Panc1 (cell line): ENCODE data around the gene FAM20A. TPM values are rescaled to one million over a fixed set of nuclear protein-coding genes. Genes with fewer than 3 reads are reported as not detected.

Experiments
- ATAC-seq: fragments of 200-7000 bp; cut with Tn5 transposase; 2 replicates; pipeline ENCODE4 v1.9.1; 2020; ENCODE audit warnings: mild to moderate bottlenecking, moderate library complexity
- BruUV-seq: library from RNA; stranded (reverse); fragments of 400-500 nt; replicated peaks from 2 replicates; lab custom pipeline; 2021; lab: Mats Ljungman, UMichigan
- CTCF ChIA-PET: fragments of 300-600 bp; sonication (Branson Sonifier 250); formaldehyde crosslinking; loops from one replicate; lab custom pipeline; 2022; ENCODE audit warnings: antibody characterized with exemption; lab: Charles Lee
- POLR2A ChIA-PET: fragments of 300-600 bp; sonication (Branson Sonifier 250); formaldehyde crosslinking; loops from one replicate; lab custom pipeline; 2022; ENCODE audit warnings: antibody characterized with exemption; lab: Charles Lee
- DNase-seq: peaks from one replicate; pipeline ENCODE4 v3.0.0-alpha.2; 2010; ENCODE audit warnings: low read depth, low spot score
- H3K27ac ChIP-seq: 2 replicates; pipeline ENCODE4 v1.5.1; 2011; ENCODE audit warnings: mild to moderate bottlenecking, low read length, inconsistent platforms
- H3K27me3 ChIP-seq: fragments of 200-500 bp; sonication (Bioruptor generic); 2 replicates; pipeline ENCODE4 v1.6.0; 2014; ENCODE audit warnings: low read length, inconsistent platforms; ENCODE audit not compliant: control insufficient read depth, insufficient read depth
- H3K36me3 ChIP-seq: fragments of 200-500 bp; sonication (Bioruptor generic); 2 replicates; pipeline ENCODE4 v1.5.1; 2014; ENCODE audit warnings: inconsistent platforms, mild to moderate bottlenecking, low read length, moderate library complexity; ENCODE audit not compliant: control insufficient read depth, insufficient read depth
- H3K4me1 ChIP-seq: 2 replicates; pipeline ENCODE4 v1.5.1; 2011; ENCODE audit warnings: inconsistent platforms, mild to moderate bottlenecking, low read length, moderate library complexity; ENCODE audit not compliant: control insufficient read depth, insufficient read depth
- H3K4me3 ChIP-seq, 2 experiments: 2 replicates each; pipeline ENCODE4 v1.5.1; 2011 to 2012; ENCODE audit warnings: low read depth in 2 of 2, low read length in 2 of 2, mild to moderate bottlenecking in 2 of 2, inconsistent platforms in 1 of 2, moderate library complexity in 1 of 2
- H3K9me3 ChIP-seq: fragments of 200-500 bp; sonication (Bioruptor generic); 2 replicates; pipeline ENCODE4 v1.5.1; 2014; ENCODE audit warnings: low read depth, mild to moderate bottlenecking, inconsistent platforms, low read length, moderate library complexity; ENCODE audit not compliant: control insufficient read depth, insufficient read depth
- CTCF ChIP-seq: fragments of 450-650 bp; IDR thresholded peaks from 2 replicates; pipeline ENCODE4 v1.5.1; 2017; ENCODE audit warnings: mild to moderate bottlenecking
- POLR2AphosphoS5 ChIP-seq: IDR thresholded peaks from 2 replicates; pipeline ENCODE4 v1.6.1; 2012; ENCODE audit warnings: mild to moderate bottlenecking, low read depth, low read length, moderate library complexity
- SIN3A ChIP-seq: IDR thresholded peaks from 2 replicates; pipeline ENCODE4 v1.6.1; 2012; ENCODE audit warnings: low read depth, mild to moderate bottlenecking, low read length, moderate library complexity, borderline replicate concordance; ENCODE audit not compliant: insufficient read depth
- TCF7L2 ChIP-seq: IDR thresholded peaks from 2 replicates; pipeline ENCODE4 v1.6.1; 2011; ENCODE audit warnings: mild to moderate bottlenecking, low read depth, low read length, inconsistent platforms
- in situ Hi-C: cut with HindIII; loops from 2 replicates; pipeline ENCODE4 v1.10.0; 2016; ENCODE audit warnings: low sequenced_read_pairs, low pct_unique_long_range_greater_than_20kb
- intact Hi-C: fragments of 100-400 bp; cut with micrococcal nuclease; formaldehyde crosslinking; loops from one replicate; pipeline ENCODE4 v1.10.0; 2022; ENCODE audit not compliant: unreplicated experiment
- total RNA-seq: library from RNA; stranded (reverse); gene quantifications from one replicate; pipeline ENCODE4 v1.2.1, GENCODE V29; 2021; ENCODE audit not compliant: unreplicated experiment
- TF ChIP-seq, protein P1 (sequence below), 2 experiments: IDR thresholded peaks; 2 replicates each; pipeline ENCODE4 v1.6.1; 2011 to 2012; ENCODE audit warnings: low read depth in 2 of 2, control low read depth in 1 of 2, low read length in 1 of 2, mild to moderate bottlenecking in 1 of 2, moderate library complexity in 1 of 2; ENCODE audit not compliant: insufficient read depth in 1 of 2

Gene FAM20A
- total RNA-seq, 1 experiment from 2014 or later: 0.44 TPM

DNA sequence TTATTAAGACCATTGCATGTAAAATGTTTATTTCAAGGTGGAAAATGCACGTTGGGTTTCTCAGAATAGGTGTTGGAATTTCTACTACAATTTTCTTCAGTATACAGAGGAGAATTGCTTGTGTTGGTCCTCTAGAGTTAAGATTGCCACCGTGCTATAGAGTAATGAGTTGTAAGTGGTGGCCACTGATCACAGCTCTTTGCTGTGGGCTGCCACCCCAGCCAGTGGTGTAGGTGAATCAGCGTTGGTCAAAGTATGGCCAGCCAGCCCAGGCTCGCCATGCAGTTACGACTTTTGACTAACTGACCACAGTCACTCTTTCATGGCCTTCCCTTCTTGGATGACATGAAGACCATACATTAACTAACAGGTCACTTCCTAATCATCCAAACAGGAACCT is 101.6 kb downstream of the FAM20A start:
- no peak for ATAC-seq
- CTCF ChIA-PET: no interaction called here
- DNase-seq: no peak
- H3K9me3 ChIP-seq: no peaks in the 10 kb centered on the region
- no peaks in the 10 kb centered on the region for H3K27me3 ChIP-seq
- H3K36me3 ChIP-seq: no peaks in the 10 kb centered on the region
- no peak for TF ChIP-seq POLR2AphosphoS5
- no peak for TF ChIP-seq TCF7L2
- TF ChIP-seq, protein P1, sequence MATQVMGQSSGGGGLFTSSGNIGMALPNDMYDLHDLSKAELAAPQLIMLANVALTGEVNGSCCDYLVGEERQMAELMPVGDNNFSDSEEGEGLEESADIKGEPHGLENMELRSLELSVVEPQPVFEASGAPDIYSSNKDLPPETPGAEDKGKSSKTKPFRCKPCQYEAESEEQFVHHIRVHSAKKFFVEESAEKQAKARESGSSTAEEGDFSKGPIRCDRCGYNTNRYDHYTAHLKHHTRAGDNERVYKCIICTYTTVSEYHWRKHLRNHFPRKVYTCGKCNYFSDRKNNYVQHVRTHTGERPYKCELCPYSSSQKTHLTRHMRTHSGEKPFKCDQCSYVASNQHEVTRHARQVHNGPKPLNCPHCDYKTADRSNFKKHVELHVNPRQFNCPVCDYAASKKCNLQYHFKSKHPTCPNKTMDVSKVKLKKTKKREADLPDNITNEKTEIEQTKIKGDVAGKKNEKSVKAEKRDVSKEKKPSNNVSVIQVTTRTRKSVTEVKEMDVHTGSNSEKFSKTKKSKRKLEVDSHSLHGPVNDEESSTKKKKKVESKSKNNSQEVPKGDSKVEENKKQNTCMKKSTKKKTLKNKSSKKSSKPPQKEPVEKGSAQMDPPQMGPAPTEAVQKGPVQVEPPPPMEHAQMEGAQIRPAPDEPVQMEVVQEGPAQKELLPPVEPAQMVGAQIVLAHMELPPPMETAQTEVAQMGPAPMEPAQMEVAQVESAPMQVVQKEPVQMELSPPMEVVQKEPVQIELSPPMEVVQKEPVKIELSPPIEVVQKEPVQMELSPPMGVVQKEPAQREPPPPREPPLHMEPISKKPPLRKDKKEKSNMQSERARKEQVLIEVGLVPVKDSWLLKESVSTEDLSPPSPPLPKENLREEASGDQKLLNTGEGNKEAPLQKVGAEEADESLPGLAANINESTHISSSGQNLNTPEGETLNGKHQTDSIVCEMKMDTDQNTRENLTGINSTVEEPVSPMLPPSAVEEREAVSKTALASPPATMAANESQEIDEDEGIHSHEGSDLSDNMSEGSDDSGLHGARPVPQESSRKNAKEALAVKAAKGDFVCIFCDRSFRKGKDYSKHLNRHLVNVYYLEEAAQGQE (IDR thresholded peaks at IDR 0.05; ENCODE audit: insufficient read depth in 1 of 2, low read depth in 2 of 2, low read length in 1 of 2): no peak
- TF ChIP-seq SIN3A: no peak
- TF ChIP-seq CTCF: no peak
- intact Hi-C loops (no loop called here), in situ Hi-C loops (no loop called here)
- H3K4me1 ChIP-seq: no peaks in the 10 kb centered on the region
- no TSS peak for BruUV-seq
- no peak overlapping the region for H3K27ac ChIP-seq
- no peak overlapping the region for H3K4me3 ChIP-seq
- POLR2A ChIA-PET: no interaction called here

DNA sequence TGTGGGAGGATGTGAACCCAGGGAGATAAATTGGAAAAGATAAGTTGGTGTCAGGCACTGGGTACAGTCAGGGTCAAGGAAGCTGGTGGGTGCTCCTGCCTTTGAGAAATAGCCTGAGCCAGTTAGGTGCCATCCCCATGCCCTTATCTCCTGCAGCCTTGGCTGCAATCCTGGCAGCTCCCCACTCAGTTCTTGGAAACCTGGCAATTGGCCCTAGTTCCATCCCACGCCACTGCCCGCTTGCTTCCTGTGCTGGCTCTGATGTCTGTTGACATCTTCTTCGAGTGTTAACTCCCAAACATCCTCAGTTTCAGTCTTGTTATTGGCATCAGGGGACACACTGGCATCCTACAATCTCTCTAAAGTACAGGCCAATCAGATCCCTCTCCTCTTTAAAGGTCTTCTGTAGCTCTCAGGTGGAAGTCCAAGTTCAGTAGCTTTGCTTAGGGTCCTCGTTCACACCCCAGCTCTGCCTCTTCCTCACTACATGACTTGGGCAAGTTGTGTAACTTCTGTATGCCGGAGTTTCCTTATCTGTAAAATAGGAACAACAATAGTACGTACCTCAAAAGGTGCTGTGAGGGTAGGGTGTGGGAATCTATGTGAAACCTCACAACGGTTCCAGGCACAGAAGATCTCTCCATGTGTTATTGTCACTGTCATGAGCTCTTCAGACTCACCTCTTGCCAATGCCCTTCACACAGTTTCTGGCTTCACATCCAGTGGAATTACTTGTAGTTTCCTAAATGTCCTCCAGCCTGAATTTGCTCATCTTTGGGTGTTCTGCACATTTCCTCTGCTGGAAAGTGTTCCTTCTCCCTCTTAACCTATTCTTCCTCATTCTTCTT is 102.5 kb downstream of the FAM20A start:
- in situ Hi-C loops: no loop called here
- Histone ChIP-seq H3K9me3 (no peaks in the 10 kb centered on the region), H3K27ac (no peak overlapping the region), H3K4me1 (no peaks in the 10 kb centered on the region), H3K4me3 (no peak overlapping the region), H3K27me3 (no peaks in the 10 kb centered on the region), H3K36me3 (no peaks in the 10 kb centered on the region)
- no TSS peak for BruUV-seq
- DNase-seq: no peak
- ChIA-PET CTCF (no interaction called here), POLR2A (interaction anchor here (0.6 kb wide), 1 partner anchor 377 kb away, joined by 7 read pairs; no protein-coding TSS in a partner anchor)
- TF ChIP-seq, protein P1 (IDR thresholded peaks at IDR 0.05; ENCODE audit: insufficient read depth in 1 of 2, low read depth in 2 of 2, low read length in 1 of 2): no peak
- no peak for TF ChIP-seq SIN3A
- TF ChIP-seq TCF7L2: no peak
- TF ChIP-seq POLR2AphosphoS5: no peak
- TF ChIP-seq CTCF: no peak
- no peak for ATAC-seq
- intact Hi-C loops: no loop called here
